ENCODE results near the gene PIGW. TPM values are rescaled to one million over a fixed set of nuclear protein-coding genes. Genes with fewer than 3 reads are reported as not detected.

The PIGW gene
- polyA plus RNA-seq, 1 donor from 2014 or later, result 5.4 TPM

GRCh38 chr17:36498155-36498554 lies 36.6 kb upstream of the PIGW start:
- no peak overlapping the region for H3K4me3 ChIP-seq (ENCODE audit: low read length)
- H3F3A ChIP-seq (ENCODE audit: insufficient read depth, low read length, poor library complexity, severe bottlenecking), result no peaks in the 10 kb centered on the region
- no peak overlapping the region for H3K9ac ChIP-seq (ENCODE audit: low read length)
- H2AFZ ChIP-seq (ENCODE audit: low read depth, low read length), result no peak overlapping the region
- H3K9me2 ChIP-seq (ENCODE audit: insufficient read depth, low read length), result no peaks in the 10 kb centered on the region
- H3K36me3 ChIP-seq (ENCODE audit: insufficient read depth, low read length), result peaks cover 7% of the 10 kb centered on the region
- H3K4me2 ChIP-seq (ENCODE audit: low read length), result no peak overlapping the region
- TF ChIP-seq EP300 (conservative IDR thresholded peaks at IDR 0.05; ENCODE audit: poor library complexity, severe bottlenecking), result no peak
- TF ChIP-seq POLR2AphosphoS5 (IDR thresholded peaks at IDR 0.05), result no peak
- TF ChIP-seq SMC3 (conservative IDR thresholded peaks at IDR 0.05; ENCODE audit: poor library complexity), result no peak
- TF ChIP-seq REST (IDR thresholded peaks at IDR 0.05; ENCODE audit: borderline replicate concordance), result no peak
- TF ChIP-seq EZH2 (IDR thresholded peaks at IDR 0.05; ENCODE audit: borderline replicate concordance, insufficient read depth, low read length, poor library complexity, severe bottlenecking), result no peak
- TF ChIP-seq MXI1 (conservative IDR thresholded peaks at IDR 0.05; ENCODE audit: poor library complexity, severe bottlenecking), result no peak
- TF ChIP-seq TAF1 (IDR thresholded peaks at IDR 0.05; ENCODE audit: low read depth), result no peak
- no peak for TF ChIP-seq RAD21 (conservative IDR thresholded peaks at IDR 0.05)
- no peak for TF ChIP-seq CTCF (IDR thresholded peaks at IDR 0.05; ENCODE audit: poor library complexity, severe bottlenecking)
- no peaks in the 10 kb centered on the region for H3K9me3 ChIP-seq (ENCODE audit: low read length)
- no peaks in the 10 kb centered on the region for H4K20me1 ChIP-seq (ENCODE audit: insufficient read depth)
- no peaks in the 10 kb centered on the region for H3K27me3 ChIP-seq (ENCODE audit: insufficient read depth, low read depth, low read length)
- H3K79me2 ChIP-seq (replicated peaks; ENCODE audit: insufficient read depth, low read length), result no peaks in the 10 kb centered on the region
- no peak overlapping the region for H3K27ac ChIP-seq (ENCODE audit: low read length)

- TF ChIP-seq EP300 (conservative IDR thresholded peaks at IDR 0.05; ENCODE audit: poor library complexity, severe bottlenecking) (no peak), SMC3 (conservative IDR thresholded peaks at IDR 0.05; ENCODE audit: poor library complexity) (no peak), MXI1 (conservative IDR thresholded peaks at IDR 0.05; ENCODE audit: poor library complexity, severe bottlenecking) (no peak), POLR2AphosphoS5 (IDR thresholded peaks at IDR 0.05) (no peak), CTCF (IDR thresholded peaks at IDR 0.05; ENCODE audit: poor library complexity, severe bottlenecking) (no peak), TAF1 (IDR thresholded peaks at IDR 0.05; ENCODE audit: low read depth) (no peak), EZH2 (IDR thresholded peaks at IDR 0.05; ENCODE audit: borderline replicate concordance, insufficient read depth, low read length, poor library complexity, severe bottlenecking) (no peak), REST (IDR thresholded peaks at IDR 0.05; ENCODE audit: borderline replicate concordance) (no peak), RAD21 (conservative IDR thresholded peaks at IDR 0.05) (no peak)
- Histone ChIP-seq H3K9ac (ENCODE audit: low read length) (no peak overlapping the region), H3K36me3 (ENCODE audit: insufficient read depth, low read length) (peaks cover 7% of the 10 kb centered on the region), H3K4me2 (ENCODE audit: low read length) (no peak overlapping the region), H3K4me3 (ENCODE audit: low read length) (no peak overlapping the region), H3K9me3 (ENCODE audit: low read length) (no peaks in the 10 kb centered on the region), H3K79me2 (replicated peaks; ENCODE audit: insufficient read depth, low read length) (no peaks in the 10 kb centered on the region), H3K27ac (ENCODE audit: low read length) (no peak overlapping the region), H3F3A (ENCODE audit: insufficient read depth, low read length, poor library complexity, severe bottlenecking) (no peaks in the 10 kb centered on the region), H4K20me1 (ENCODE audit: insufficient read depth) (no peaks in the 10 kb centered on the region), H2AFZ (ENCODE audit: low read depth, low read length) (no peak overlapping the region), H3K27me3 (ENCODE audit: insufficient read depth, low read depth, low read length) (no peaks in the 10 kb centered on the region), H3K9me2 (ENCODE audit: insufficient read depth, low read length) (no peaks in the 10 kb centered on the region)
These were observed 36.1 kb upstream of the PIGW start for GRCh38 chr17:36498560-36499300.
